T-helper 1 cell (primary cell): ENCODE results near the gene LAMC2.
"Not testable (repeated sequence)": the region's sequence is repeated elsewhere in the genome, so short reads cannot be mapped to it uniquely, and the experiment has no call there.

Experiments used
- DNase-seq, 5 donors: peaks; one replicate each; pipeline ENCODE4 v3.0.0-alpha.2; 2012 to 2020
- total RNA-seq, 4 donors: gene quantifications; one replicate each; lab custom pipeline; 2026; lab: John Stamatoyannopoulos, UW

LAMC2 gene
- total RNA-seq: 0 reads per million in 4 donors

DNA sequence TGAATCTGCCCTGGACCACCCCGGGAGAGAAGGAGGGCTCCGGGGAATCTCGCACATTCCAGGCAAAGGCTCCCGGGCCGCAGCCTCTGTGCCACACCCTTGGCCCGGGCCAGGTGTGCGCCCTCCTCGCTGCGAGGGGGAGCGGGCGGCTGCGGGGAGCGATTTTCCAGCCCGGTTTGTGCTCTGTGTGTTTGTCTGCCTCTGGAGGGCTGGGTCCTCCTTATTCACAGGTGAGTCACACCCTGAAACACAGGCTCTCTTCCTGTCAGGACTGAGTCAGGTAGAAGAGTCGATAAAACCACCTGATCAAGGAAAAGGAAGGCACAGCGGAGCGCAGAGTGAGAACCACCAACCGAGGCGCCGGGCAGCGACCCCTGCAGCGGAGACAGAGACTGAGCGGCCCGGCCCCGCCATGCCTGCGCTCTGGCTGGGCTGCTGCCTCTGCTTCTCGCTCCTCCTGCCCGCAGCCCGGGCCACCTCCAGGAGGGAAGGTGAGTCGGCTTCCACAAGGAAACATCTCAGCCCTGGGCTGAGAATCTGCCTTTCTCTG, at the start of gene LAMC2:
TSS of gene LAMC2 (plus strand) at position 324 of the 550 bp plus-strand sequence. CDS start at position 413, 89 bp downstream.
- peak in 1 of 5 donors; percentile 13 for DNase-seq

DNA sequence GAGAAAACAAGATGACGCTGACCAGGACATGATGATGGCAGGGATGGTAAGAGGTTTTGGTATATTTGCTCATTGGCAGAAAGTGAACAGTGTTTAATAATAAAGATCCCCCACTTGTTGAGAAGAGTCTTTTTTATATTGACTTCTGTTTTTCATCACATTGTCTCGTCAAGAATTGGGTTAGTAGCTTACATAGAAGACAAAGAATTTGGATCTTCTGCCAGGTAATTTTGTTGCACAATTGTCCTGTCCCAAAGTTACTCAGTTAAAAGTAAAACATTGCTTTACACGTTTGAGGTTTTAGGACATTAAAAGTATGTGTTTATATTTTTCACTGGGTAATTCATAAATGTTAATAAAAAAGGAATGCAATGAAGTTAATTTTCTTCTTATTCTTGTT, 48.3 kb upstream of the LAMC2 start:
- no peak for DNase-seq

DNA sequence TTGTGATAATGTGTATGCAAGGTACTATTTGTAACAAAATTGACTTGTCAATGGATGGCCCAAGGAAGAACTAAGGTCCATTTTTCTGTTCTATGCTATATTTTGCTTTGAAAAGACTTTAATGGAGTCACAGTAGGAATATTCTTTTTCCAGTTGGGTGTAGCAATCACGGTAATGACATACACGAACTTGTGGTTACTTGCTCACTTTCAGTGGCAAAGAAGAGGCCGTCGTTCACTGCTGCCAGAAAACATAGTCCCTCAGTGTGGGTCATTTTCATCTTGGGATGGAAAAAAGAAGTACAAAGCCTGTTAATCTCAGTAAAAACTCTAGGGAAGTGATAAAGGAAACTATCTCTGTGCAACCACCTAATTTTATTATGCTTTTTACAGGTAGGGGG, 47.8 kb upstream of the LAMC2 start:
- DNase-seq: no peak

DNA sequence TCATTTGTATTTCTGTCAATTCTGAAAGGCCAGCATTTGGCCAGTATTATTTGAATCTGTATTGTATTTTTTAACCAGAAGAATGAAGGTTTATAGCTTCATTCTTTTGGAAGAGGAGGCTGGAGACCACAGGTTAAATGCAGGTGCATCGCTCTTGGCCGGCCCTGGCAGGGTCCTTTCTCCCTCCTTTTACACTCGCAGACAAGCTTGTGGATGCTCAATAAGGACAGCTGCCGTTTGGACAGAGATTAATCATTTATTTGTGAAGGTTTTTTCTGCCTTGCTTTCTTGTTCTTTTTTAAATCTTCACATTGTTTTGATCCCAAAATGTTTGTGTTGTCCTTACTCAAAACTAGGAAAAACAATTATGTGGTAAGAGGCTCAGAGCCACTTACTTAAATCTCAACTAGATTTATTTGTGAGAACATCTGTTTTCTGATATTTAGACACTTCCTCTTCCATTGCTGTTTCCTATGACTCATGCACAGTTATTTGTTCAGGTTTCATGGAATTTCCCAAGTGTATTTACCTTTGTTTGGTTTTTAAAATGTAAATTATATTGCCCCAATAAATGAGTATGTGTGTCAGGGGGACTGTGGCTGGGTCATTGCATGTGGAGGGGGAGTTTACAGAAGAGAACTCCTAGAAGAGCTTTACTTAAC, 46.7 kb upstream of the LAMC2 start:
- DNase-seq: no peak

DNA sequence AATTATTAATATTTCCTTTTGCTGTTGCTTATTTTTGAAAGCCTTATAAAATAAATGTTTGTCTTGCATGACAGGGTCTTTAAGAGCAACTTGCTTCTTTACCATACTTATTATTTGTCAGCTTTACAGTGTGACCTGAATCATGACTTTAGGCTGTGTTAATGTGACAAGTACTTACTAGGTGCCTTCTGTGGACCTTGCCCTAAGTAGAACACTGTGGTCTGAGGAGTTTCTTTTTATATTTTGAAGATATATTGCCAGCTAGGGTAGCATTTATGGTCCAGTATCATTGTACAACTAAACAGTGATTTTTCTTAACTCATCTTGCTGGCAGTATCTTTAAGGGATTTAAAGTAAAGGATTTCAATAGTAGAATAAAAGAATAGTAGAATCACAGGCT, 45.4 kb upstream of the LAMC2 start:
- no peak for DNase-seq

DNA sequence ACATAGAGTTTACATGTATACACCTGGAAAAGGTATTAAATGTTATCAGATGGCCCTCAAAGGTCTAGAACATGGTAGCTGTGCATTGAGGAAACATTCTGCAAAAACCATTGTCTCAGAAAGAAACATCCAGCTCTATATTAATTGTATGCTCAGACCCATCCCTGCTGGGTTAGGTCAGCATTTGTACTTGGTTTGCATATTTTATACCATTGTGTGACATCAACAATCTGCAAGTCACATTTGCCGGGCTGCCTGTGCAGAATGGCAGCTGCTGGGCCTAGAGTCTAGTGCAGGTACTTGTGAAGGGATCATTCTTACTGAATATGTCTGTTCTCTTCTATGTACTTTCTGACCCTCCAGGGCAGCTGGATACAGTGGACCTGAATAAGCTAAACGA, 43.9 kb upstream of the LAMC2 start:
- no peak for DNase-seq

DNA sequence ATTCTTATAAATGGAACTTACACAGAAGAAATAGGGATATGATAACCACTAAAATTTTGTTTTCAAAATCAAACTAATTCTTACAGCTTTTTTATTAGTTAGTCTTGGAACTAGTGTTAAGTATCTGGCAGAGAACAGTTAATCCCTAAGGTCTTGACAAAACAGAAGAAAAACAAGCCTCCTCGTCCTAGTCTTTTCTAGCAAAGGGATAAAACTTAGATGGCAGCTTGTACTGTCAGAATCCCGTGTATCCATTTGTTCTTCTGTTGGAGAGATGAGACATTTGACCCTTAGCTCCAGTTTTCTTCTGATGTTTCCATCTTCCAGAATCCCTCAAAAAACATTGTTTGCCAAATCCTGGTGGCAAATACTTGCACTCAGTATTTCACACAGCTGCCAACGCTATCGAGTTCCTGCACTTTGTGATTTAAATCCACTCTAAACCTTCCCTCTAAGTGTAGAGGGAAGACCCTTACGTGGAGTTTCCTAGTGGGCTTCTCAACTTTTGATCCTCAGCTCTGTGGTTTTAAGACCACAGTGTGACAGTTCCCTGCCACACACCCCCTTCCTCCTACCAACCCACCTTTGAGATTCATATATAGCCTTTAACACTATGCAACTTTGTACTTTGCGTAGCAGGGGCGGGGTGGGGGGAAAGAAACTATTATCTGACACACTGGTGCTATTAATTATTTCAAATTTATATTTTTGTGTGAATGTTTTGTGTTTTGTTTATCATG, 42.3 kb upstream of the LAMC2 start:
- no peak for DNase-seq

DNA sequence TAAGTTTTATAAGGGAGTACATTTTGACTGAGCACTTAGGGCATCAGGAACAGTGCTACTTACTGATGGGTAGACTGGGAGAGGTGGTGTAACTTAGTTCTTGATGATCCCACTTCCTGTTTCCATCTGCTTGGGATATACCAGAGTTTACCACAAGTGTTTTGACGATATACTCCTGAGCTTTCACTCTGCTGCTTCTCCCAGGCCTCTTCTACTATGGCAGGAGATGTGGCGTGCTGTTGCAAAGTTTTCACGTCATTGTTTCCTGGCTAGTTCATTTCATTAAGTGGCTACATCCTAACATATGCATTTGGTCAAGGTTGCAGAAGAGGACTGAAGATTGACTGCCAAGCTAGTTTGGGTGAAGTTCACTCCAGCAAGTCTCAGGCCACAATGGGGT, 41.3 kb upstream of the LAMC2 start:
- DNase-seq: no peak

DNA sequence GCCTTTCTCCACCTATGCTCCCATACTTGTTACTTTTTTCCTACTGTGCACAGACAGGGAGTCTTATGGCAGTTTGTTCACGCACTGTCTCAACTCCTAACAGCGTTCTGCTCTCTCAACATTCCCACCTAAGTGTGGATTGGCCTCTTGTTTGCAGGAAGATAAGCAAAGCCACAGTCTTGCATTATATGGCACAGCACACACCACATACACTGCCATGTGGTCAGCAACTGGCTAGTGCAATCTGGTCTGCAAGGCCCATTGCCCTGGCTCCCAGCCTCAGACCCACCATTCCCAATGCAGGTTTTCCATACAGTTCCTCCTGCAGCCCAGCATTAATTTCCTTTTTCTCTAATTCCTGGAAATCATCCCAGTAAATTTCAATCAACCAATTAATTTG, 38.3 kb upstream of the LAMC2 start:
- DNase-seq: no peak

DNA sequence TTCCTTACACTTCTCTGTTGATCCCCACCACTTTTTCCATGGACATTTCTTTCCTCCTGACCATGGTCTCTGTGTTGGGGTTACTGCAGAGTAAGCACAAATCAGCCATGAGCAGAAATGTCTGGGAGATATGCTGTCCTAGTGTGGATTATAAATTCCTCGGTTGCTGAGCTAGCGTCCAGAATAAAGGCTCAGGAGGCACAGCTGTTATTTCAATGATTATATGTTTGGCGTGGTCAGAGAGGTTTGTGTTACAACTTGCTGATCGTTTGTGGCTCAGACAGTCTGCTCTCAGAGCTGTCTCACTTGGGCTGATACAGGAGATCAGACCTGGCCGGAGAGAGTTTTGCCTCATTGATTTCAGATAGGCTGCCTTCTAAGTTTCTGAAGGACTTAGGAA, 37.5 kb upstream of the LAMC2 start:
- DNase-seq: no peak

DNA sequence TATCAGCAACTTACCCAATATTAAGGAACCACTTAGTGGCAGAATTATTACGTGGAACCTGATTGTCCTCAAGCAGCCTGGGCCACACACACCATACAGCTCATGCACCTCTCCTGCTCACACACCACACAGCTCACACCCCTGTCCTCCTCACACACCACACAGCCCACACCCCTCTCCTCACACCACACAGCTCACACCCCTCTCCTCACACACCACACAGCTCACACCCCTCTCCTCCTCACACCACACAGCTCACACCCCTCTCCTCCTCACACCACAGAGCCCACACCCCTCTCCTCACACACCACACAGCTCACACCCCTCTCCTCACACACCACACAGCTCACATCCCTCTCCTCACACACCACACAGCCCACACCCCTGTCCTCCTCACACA, 36.8 kb upstream of the LAMC2 start:
- DNase-seq: no peak

DNA sequence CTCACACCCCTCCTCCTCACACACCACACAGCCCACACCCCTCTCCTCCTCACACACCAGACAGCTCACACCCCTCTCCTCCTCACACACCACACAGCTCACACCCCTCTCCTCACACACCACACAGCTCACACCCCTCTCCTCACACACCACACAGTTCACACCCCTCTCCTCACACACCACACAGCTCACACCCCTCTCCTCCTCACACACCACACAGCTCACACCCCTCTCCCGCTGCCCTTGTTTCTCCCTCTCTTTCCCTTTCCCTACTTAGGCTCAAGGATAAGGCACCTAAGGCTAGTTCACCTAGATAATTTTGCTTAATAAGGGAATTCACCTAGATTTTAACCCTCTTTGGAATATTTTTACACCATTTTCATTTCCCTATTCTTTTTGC, 36.0 kb upstream of the LAMC2 start:
- DNase-seq: not testable (repeated sequence)

DNA sequence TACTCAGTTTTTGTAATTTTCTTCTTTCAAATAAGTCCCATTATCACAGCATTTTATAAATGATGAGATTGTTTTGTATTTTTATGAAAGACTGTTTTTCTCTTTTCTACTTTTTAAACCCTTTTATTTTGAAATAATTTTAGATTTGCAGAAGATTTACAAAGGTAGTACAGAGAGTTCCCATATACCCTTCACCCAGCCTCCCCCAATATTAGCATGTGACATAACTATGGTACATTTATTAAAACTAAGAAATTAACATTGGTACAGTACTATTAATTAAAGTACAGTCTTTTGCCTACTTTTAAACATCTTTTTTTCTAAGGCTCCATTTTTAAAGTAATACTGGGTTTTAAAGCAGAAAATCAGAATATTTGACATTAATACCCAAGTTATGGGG, 35.6 kb upstream of the LAMC2 start:
- no peak for DNase-seq

DNA sequence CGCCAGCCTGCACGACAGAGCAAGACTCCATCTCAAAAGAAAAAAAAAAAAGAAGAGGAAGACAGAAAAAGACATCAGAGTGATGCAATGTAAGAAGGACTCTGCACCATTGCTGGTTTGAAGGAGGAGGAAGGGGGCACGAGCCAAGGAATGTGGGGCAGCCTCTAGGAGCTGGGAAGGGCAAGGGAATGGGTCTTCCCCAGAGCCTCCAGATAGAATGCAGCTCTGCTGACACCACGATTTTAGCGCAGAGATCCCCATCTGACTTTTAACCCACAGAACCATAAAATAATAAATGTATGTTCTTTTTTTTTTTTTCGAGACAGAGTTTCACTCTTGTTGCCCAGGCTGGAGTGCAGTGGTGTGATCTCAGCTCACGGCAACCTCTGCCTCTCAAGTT, 33.9 kb upstream of the LAMC2 start:
- DNase-seq: no peak

DNA sequence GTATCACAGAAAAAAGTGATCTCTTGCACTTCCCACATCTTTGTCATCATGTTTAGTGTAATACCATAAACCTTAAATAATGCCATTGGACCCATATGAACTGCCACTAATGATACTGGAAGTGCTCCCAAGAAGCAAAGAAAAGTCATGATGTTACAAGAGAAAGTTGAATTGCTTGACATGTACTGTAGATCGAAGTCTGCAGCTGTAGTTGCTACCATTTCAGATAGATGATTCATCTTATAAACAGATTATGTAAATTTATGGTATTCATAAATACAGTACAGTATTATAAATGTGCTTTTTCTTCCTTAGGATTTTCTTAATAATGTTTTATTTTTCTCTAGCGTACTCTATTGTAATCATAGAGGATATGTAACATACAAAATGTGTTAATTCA, 30.1 kb upstream of the LAMC2 start:
- no peak for DNase-seq

DNA sequence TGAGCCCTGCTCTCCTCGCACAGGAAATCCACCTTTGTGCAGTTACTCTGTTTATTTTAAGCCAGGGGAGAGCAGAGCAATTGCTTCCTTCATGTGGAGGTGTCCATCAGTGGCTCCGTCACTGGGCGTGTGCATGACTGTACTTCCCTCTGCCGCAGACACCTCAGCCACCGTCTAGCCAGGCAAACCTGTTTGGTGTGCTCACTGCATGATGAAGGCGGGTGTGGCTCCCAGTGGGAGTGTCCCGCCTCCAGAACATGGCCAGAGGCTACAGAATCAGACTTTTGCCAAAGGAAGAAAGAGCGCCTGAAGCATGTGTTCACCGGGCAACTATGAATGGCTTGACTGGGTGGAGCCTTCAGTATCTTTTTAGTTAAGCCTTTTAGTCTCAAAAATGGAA, 26.1 kb upstream of the LAMC2 start:
- DNase-seq: no peak

DNA sequence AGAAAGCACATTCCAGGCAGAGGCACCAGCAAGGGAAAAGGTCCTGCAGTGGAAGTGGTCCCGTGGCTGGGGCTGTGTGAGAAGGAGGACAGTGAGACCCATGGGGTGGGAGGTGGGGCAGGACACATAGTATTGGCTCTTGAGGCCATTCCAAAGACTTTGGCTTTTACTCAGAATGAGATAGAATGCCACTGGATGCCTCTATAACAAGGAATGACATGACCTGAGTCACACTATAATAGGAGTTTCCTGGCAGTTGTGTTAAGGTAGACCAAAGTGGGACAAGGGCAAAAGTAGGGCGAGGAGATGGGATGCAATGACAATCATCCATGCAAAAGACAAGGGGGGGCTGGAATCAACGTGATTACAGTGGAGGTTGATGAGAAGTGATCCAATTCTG, 24.7 kb upstream of the LAMC2 start:
- DNase-seq: no peak

DNA sequence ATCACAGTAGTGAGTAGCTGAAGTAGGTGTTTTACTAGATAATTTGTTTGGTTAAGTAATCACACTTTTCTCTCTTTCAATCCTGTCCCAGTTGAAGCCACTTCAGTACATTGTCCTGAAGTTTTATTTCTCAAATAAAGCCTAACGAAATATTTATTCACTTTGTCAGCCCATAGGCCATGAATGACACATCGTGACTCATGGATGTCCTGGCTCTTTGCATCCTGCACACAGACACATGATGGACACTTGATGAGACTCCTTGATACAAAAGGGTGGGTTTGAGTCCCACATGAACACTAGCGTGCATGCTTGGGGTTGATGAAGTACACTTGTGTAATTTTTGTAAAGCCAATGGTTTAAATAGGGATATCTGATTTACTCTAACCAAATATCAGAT, 22.7 kb upstream of the LAMC2 start:
- no peak for DNase-seq

DNA sequence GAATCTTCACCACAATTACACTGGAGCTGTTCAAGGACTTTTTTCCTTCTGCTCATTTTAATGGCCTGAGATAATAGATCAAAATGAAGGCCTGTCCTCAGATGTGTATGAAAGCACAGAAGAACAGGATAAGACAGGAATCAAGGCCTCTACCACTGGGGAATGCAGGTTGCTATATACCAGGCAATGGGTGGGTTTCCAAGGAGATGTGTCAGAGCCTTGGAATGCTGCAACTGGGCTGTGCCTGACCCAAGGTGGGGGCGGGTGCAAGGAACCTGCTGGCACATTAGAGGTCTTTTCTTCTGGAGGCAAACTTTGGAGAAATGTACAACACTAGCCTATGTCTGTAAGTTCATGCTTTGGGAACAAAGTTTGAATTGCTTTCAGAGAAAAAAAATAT, 21.7 kb upstream of the LAMC2 start:
- DNase-seq: no peak

DNA sequence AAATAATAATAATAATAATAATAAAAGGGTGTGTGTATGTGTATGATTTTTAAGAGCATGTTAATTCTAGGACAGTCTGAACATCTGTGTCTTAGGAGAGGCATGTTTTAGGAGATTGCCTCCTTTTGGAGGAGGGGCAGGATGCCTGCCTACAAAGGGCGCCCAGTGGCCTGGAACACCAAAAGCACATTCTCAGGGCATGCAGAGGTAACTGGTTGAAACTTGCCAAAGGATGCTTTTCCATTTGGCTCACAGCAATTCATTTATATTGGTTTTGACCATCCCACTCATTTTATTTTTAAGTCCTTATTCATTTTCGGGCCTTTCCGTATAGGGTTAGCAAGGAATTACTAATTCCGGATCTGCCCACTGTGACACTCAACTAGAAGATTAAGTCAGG, 21.1 kb upstream of the LAMC2 start:
- DNase-seq: no peak

DNA sequence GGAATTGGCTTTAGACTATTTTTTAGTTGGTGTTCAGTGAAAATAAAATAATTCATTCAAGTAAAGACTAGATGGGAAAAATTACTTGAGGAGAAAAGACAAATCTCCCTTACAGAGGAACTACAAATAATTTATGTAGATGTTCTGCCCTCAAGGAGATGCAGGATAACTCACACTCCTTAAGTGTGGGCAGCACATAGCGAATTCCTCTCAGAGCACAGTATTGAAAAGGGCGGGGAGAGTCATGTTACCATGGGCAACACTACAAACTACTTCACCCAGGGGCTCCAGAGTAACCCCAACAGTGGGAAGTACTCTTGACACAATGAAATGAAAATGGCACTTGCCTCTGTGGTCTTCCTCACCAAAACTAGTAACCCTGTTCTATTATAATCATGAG, 20.6 kb upstream of the LAMC2 start:
- no peak for DNase-seq

DNA sequence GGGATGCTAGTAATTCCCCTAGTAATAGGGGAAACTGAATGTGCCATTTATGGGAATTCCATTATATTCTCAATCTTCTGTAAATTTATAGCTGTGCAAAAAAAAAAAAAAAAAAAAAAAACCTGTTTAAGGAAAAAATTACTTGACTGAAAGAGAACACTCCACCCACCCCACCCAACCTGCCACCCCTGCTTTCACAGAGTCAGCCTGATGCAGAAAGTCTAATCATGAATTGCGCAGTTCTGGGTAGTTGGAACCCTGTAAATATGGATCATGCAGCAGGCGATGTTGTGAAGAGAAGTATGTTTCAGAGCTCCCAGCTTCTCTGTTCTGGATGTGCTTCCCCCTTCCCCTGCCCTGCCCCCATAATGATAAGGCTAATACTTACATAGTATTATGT, 19.6 kb upstream of the LAMC2 start:
- no peak for DNase-seq

DNA sequence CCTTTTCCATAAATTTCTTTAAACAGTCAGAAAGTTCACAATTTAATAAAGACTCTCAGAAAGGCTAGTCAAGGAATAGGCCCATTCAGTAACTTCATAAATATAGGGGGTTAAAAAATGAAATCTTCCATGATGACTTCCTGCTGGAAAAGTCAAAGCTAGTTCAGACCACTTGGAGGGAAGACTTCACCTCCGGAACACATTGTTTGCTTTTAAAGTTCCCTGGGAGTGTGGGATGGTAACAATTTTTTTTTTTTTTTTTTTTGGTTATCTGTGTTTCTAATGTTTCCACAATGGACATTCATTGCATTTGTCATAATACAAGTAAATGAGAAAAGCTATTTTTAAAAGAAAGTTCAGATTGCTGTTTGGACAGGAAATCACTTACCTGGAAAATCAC, 18.4 kb upstream of the LAMC2 start:
- no peak for DNase-seq

DNA sequence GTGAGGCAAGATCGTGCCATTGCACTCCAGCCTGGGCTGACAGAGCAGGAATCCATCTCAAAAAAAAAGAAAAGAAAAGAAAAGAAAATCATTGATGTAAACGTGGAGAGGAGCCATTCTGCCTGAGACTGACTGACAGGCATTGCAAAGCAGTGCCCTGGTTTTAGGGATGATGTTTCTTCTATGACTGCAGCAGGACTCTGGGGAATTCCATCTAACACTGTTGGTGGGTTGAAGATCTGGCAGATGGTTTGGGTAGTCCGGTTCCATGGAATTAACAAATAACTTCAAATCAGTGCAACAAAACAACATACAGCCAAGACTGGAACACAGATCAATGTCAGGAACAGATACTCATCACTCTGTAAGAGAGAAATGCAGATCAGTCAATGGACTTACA, 17.8 kb upstream of the LAMC2 start:
- DNase-seq: no peak

DNA sequence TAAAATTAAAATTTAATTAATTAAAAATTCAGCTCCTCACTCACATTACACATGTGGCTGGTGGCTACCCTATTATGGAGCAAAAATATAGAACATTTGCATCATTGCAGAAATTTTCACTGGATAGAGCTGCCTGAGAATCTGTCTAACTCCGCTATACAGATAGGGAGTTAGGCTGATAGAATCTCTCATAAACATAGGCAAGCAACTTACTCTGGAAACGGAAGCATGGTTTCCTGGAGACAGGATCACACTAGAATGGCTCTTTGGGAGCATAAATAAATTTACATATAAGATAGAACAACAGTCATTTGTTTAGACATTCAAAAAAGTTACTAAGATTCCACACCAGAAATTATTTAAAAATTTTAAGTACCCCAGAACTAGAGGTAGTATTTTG, 12.2 kb upstream of the LAMC2 start:
- DNase-seq: no peak
